ENCODE results near the gene GNB1L.

DNA sequence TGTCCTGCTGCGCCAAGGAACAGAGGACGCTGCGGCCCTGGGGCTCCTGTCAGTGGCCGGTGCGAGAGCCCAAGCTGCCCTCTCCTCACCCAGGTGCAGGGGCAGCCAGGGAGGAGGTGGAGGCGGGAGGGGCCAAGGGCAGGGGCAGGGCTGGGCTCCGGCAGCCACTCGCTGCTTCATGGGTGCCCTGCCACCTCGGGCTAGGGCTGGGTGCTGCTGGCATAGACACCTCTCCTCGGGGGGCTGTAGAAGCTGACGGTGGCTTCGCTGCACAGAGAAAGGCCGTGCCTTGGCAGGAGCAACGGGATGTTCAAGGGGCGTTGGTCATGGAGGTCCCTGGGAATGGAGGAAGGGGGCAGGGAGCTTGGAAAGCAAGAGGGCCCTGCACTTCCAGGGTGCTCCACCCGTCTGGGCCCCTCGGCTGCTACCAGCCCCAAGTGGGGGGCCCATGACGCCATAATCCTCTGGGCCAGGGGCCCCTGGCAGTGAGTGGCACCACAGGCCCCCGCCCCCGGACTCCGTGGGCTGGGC is 95.7 kb downstream of the GNB1L start:
- TF ChIP-seq, protein P1, sequence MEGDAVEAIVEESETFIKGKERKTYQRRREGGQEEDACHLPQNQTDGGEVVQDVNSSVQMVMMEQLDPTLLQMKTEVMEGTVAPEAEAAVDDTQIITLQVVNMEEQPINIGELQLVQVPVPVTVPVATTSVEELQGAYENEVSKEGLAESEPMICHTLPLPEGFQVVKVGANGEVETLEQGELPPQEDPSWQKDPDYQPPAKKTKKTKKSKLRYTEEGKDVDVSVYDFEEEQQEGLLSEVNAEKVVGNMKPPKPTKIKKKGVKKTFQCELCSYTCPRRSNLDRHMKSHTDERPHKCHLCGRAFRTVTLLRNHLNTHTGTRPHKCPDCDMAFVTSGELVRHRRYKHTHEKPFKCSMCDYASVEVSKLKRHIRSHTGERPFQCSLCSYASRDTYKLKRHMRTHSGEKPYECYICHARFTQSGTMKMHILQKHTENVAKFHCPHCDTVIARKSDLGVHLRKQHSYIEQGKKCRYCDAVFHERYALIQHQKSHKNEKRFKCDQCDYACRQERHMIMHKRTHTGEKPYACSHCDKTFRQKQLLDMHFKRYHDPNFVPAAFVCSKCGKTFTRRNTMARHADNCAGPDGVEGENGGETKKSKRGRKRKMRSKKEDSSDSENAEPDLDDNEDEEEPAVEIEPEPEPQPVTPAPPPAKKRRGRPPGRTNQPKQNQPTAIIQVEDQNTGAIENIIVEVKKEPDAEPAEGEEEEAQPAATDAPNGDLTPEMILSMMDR (IDR thresholded peaks at IDR 0.05) = no peak
- TF ChIP-seq POLR2AphosphoS5 (IDR thresholded peaks at IDR 0.05) = no peak

Data from esophagus muscularis mucosa (tissue), 3 donors.